HEK293 (cell line): ENCODE measurements around the gene FLT4.

ENCODE experiments used
- CTCF ChIP-seq: fragments of 450-650 bp; formaldehyde crosslinking; IDR thresholded peaks from 2 replicates; pipeline ENCODE4 v1.5.1; 2016; ENCODE audit warnings: missing biosample characterization, missing genetic modification characterization
- REPIN1 ChIP-seq: fragments of 450-650 bp; formaldehyde crosslinking; IDR thresholded peaks from 2 replicates; pipeline ENCODE4 v1.5.1; 2017; ENCODE audit warnings: missing biosample characterization, missing genetic modification characterization, low read depth
- ZBTB1 ChIP-seq: fragments of 450-650 bp; formaldehyde crosslinking; IDR thresholded peaks from 2 replicates; pipeline ENCODE4 v1.5.1; 2016; ENCODE audit warnings: missing biosample characterization, missing genetic modification characterization
- ZNF274 ChIP-seq, 2 experiments: fragments of 200-500 bp in 1 of 2; fragments of 450-650 bp in 1 of 2; sonication (Bioruptor generic) in 1 of 2; formaldehyde crosslinking in 1 of 2; IDR thresholded peaks; 2 replicates each; pipeline versions ENCODE4 v1.5.1 to v1.6.1; 2014 to 2016; ENCODE audit warnings: borderline replicate concordance in 1 of 2, inconsistent platforms in 1 of 2, low read length in 1 of 2, missing biosample characterization in 1 of 2, missing genetic modification characterization in 1 of 2
- ZNF501 ChIP-seq: fragments of 450-650 bp; formaldehyde crosslinking; IDR thresholded peaks from 2 replicates; pipeline ENCODE4 v1.5.1; 2016; ENCODE audit warnings: missing biosample characterization, missing genetic modification characterization
- ZNF510 ChIP-seq: fragments of 450-650 bp; formaldehyde crosslinking; IDR thresholded peaks from 2 replicates; pipeline ENCODE4 v1.5.1; 2018; ENCODE audit warnings: mild to moderate bottlenecking, missing genetic modification characterization, missing biosample characterization; ENCODE audit not compliant: insufficient replicate concordance
- ZNF558 ChIP-seq: fragments of 450-650 bp; formaldehyde crosslinking; IDR thresholded peaks from 2 replicates; pipeline ENCODE4 v1.5.1; 2016; ENCODE audit warnings: missing biosample characterization, missing genetic modification characterization
- ZNF580 ChIP-seq: fragments of 450-650 bp; formaldehyde crosslinking; IDR thresholded peaks from 2 replicates; pipeline ENCODE4 v1.5.1; 2016; ENCODE audit warnings: missing biosample characterization, missing genetic modification characterization
- ZNF707 ChIP-seq: fragments of 450-650 bp; formaldehyde crosslinking; IDR thresholded peaks from 2 replicates; pipeline ENCODE4 v1.5.1; 2016; ENCODE audit warnings: missing biosample characterization, missing genetic modification characterization
- TF ChIP-seq, protein P1 (sequence below): fragments of 450-650 bp; formaldehyde crosslinking; IDR thresholded peaks from 2 replicates; pipeline ENCODE4 v1.5.1; 2017; ENCODE audit warnings: missing biosample characterization, missing genetic modification characterization

- TF ChIP-seq REPIN1, result no peak
- TF ChIP-seq ZNF274 (IDR thresholded peaks at IDR 0.05; ENCODE audit: low read length), result no peak
- TF ChIP-seq ZNF274 (tag by site-specific recombination; IDR thresholded peaks at IDR 0.05; ENCODE audit: borderline replicate concordance), result no peak
- TF ChIP-seq, protein P1, sequence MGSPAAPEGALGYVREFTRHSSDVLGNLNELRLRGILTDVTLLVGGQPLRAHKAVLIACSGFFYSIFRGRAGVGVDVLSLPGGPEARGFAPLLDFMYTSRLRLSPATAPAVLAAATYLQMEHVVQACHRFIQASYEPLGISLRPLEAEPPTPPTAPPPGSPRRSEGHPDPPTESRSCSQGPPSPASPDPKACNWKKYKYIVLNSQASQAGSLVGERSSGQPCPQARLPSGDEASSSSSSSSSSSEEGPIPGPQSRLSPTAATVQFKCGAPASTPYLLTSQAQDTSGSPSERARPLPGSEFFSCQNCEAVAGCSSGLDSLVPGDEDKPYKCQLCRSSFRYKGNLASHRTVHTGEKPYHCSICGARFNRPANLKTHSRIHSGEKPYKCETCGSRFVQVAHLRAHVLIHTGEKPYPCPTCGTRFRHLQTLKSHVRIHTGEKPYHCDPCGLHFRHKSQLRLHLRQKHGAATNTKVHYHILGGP, result no peak
- no peak for TF ChIP-seq CTCF
- no peak for TF ChIP-seq ZNF707 (tag by site-specific recombination)
- TF ChIP-seq ZNF510 (tag by site-specific recombination), result no peak
- no peak for TF ChIP-seq ZNF501 (tag by site-specific recombination)
- no peak for TF ChIP-seq ZNF580 (tag by site-specific recombination)
- no peak for TF ChIP-seq ZBTB1 (tag by site-specific recombination)
- TF ChIP-seq ZNF558 (tag by site-specific recombination), result no peak
These were observed 95.9 kb downstream of the FLT4 start for GRCh38 chr5:180553530-180553929.
